Measurements from ENCODE around the gene SLC15A3.

The SLC15A3 gene

DNA sequence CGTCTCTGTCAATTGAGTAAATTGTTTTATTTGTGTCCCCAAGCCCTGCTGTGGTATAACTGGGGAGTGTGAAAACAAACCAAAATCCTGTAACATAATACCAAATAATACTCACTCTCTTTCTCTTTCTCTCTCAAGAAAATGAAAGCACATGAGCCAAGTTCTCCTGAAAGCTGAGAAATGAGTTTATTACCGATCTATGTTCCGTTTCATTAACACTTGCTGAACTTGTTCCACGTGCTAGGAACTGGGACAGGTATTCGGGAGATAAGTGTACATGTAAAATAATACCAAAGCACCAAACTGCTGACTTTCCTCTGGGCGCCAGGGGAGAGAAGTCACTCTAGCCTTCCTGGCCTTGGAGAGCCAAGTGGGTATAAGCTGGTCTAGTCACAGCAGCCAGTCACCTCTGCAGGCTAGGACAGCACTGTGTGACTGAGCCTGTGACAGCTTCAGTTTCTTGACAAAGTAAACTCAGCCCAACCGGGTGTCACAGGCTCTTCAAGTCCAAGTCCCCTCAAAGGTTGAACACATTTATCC lies 42.6 kb upstream of the SLC15A3 start:
- TF ChIP-seq, protein P1, sequence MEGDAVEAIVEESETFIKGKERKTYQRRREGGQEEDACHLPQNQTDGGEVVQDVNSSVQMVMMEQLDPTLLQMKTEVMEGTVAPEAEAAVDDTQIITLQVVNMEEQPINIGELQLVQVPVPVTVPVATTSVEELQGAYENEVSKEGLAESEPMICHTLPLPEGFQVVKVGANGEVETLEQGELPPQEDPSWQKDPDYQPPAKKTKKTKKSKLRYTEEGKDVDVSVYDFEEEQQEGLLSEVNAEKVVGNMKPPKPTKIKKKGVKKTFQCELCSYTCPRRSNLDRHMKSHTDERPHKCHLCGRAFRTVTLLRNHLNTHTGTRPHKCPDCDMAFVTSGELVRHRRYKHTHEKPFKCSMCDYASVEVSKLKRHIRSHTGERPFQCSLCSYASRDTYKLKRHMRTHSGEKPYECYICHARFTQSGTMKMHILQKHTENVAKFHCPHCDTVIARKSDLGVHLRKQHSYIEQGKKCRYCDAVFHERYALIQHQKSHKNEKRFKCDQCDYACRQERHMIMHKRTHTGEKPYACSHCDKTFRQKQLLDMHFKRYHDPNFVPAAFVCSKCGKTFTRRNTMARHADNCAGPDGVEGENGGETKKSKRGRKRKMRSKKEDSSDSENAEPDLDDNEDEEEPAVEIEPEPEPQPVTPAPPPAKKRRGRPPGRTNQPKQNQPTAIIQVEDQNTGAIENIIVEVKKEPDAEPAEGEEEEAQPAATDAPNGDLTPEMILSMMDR (IDR thresholded peaks at IDR 0.05; ENCODE audit: low read depth, low read length): no peak
- no peak for TF ChIP-seq EZH2phosphoT487 (IDR thresholded peaks at IDR 0.05; ENCODE audit: low read depth)
- Histone ChIP-seq H3K79me2 (ENCODE audit: low read length) (no peaks in the 10 kb centered on the region), H3K27me3 (ENCODE audit: low read depth, low read length) (peaks cover 11% of the 10 kb centered on the region), H3K4me3 (ENCODE audit: low read length) (no peak overlapping the region), H3K4me1 (ENCODE audit: low read length) (no peaks in the 10 kb centered on the region), H3K9ac (ENCODE audit: low read length) (no peak overlapping the region), H3K9me3 (ENCODE audit: insufficient read depth, low read length) (no peaks in the 10 kb centered on the region), H3K4me2 (ENCODE audit: low read length) (peak overlapping the region; percentile 28; the same call in 1 of the 2 replicates), H2AFZ (ENCODE audit: low read depth, low read length) (no peak overlapping the region), H4K20me1 (ENCODE audit: insufficient read depth, low read length) (no peaks in the 10 kb centered on the region), H3K27ac (ENCODE audit: low read length) (no peak overlapping the region), H3K36me3 (replicated peaks; ENCODE audit: low read depth, low read length) (no peaks in the 10 kb centered on the region)

DNA sequence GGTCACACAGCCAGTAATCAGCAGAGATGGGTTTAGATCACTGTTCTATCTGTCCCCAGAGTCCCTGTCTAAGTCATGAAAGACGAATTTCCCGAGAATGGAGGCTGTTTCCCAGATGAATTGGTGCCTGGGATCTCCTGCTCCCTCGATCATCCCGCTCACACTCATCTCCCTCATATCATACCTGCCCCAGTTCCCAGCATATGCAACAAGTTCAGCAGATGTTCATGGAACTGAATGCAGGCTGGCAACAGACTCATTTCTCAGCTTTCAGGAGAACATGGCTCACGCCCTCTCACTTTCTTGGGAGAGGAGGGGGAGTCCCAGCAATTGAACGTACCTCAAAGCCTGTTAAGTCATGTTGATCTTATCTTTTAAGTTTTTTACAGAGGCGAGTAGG lies 41.6 kb upstream of the SLC15A3 start:
- H3K27ac ChIP-seq (ENCODE audit: low read length): no peak overlapping the region

DNA sequence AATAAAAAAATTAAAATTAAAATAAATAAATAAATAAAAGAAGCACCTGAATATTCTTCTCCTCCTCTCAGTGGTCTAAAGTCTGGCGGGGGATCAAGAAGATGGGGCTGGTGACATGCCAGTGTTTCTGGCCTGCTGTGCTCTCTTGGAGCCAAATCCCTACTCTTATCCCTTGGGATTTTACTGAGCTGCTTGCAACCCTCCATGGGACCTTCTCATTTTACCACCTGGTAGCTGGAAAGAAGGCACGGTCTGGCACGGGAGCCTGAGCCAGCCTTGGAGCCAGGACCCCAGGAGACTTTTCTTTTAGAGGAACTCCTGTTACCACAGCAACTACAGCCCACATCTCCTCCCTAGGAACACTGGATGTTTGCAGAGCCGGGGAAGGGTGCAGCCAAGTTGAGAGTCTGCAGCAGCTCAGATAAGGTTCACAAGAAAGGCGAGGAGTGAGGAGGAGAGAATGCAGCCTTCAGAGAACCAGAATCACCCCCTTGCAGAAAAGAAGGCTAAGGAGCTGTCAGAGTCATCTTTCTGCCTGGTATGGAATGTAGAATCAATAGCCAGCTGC lies 41.0 kb upstream of the SLC15A3 start:
- no peaks in the 10 kb centered on the region for H3K36me3 ChIP-seq (replicated peaks; ENCODE audit: low read depth, low read length)
- no peak overlapping the region for H3K9ac ChIP-seq (ENCODE audit: low read length)
- no peak overlapping the region for H3K27ac ChIP-seq (ENCODE audit: low read length)
- H2AFZ ChIP-seq (ENCODE audit: low read depth, low read length): no peak overlapping the region
- no peaks in the 10 kb centered on the region for H3K4me1 ChIP-seq (ENCODE audit: low read length)
- no peak overlapping the region for H3K4me2 ChIP-seq (ENCODE audit: low read length)
- peaks cover 23% of the 10 kb centered on the region for H3K27me3 ChIP-seq (ENCODE audit: low read depth, low read length)
- no peaks in the 10 kb centered on the region for H3K79me2 ChIP-seq (ENCODE audit: low read length)
- H3K4me3 ChIP-seq (ENCODE audit: low read length): no peak overlapping the region
- no peaks in the 10 kb centered on the region for H3K9me3 ChIP-seq (ENCODE audit: insufficient read depth, low read length)
- no peaks in the 10 kb centered on the region for H4K20me1 ChIP-seq (ENCODE audit: insufficient read depth, low read length)
- TF ChIP-seq, protein P1 (IDR thresholded peaks at IDR 0.05; ENCODE audit: low read depth, low read length): no peak
- no peak for TF ChIP-seq EZH2phosphoT487 (IDR thresholded peaks at IDR 0.05; ENCODE audit: low read depth)

More for the DNA sequence above, 41.6 kb upstream of the SLC15A3 start:
- Histone ChIP-seq H3K4me1 (ENCODE audit: low read length) (no peaks in the 10 kb centered on the region), H3K9me3 (ENCODE audit: insufficient read depth, low read length) (no peaks in the 10 kb centered on the region), H2AFZ (ENCODE audit: low read depth, low read length) (no peak overlapping the region), H4K20me1 (ENCODE audit: insufficient read depth, low read length) (no peaks in the 10 kb centered on the region), H3K4me3 (ENCODE audit: low read length) (no peak overlapping the region), H3K9ac (ENCODE audit: low read length) (no peak overlapping the region), H3K79me2 (ENCODE audit: low read length) (no peaks in the 10 kb centered on the region), H3K4me2 (ENCODE audit: low read length) (no peak overlapping the region; the same call in 1 of the 2 replicates), H3K36me3 (replicated peaks; ENCODE audit: low read depth, low read length) (no peaks in the 10 kb centered on the region), H3K27me3 (ENCODE audit: low read depth, low read length) (peaks cover 18% of the 10 kb centered on the region)
- no peak for TF ChIP-seq EZH2phosphoT487 (IDR thresholded peaks at IDR 0.05; ENCODE audit: low read depth)
- TF ChIP-seq, protein P1 (IDR thresholded peaks at IDR 0.05; ENCODE audit: low read depth, low read length): no peak

DNA sequence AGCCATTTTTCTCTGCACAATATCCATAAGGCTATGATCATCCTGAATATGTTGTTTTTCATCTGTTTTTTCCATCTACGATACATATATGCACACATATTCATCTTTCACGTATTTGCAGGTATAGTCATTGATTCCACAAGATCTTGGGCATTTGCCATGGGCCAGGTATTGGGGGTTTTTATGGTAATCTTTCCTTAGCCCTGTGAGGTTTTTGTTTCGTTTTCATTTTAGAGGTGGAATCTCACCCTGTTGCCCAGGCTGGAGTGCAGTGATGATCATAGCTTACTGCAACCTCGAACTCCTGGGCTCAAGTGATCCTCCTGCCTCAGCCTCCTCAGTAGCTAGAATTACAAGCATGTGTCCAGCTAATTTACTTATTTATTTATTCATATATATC lies 39.5 kb upstream of the SLC15A3 start:
- Histone ChIP-seq H3K4me1 (ENCODE audit: low read length) (peaks cover 2% of the 10 kb centered on the region), H3K27me3 (ENCODE audit: low read depth, low read length) (peaks cover 23% of the 10 kb centered on the region), H2AFZ (ENCODE audit: low read depth, low read length) (no peak overlapping the region), H3K9me3 (ENCODE audit: insufficient read depth, low read length) (no peaks in the 10 kb centered on the region), H3K4me3 (ENCODE audit: low read length) (no peak overlapping the region), H4K20me1 (ENCODE audit: insufficient read depth, low read length) (no peaks in the 10 kb centered on the region), H3K79me2 (ENCODE audit: low read length) (no peaks in the 10 kb centered on the region), H3K9ac (ENCODE audit: low read length) (no peak overlapping the region), H3K36me3 (replicated peaks; ENCODE audit: low read depth, low read length) (no peaks in the 10 kb centered on the region), H3K27ac (ENCODE audit: low read length) (no peak overlapping the region), H3K4me2 (ENCODE audit: low read length) (no peak overlapping the region)
- TF ChIP-seq EZH2phosphoT487 (IDR thresholded peaks at IDR 0.05; ENCODE audit: low read depth): no peak
- TF ChIP-seq, protein P1 (IDR thresholded peaks at IDR 0.05; ENCODE audit: low read depth, low read length): no peak
